Suppressor macrophage treated with lipopolysaccharide for 1 hour (primary cell): ENCODE results near the gene DIP2C.

Experiments
- DNase-seq, 3 donors: peaks; one replicate each; pipeline ENCODE4 v3.0.0-alpha.2; 2020 to 2022

Gene DIP2C

GRCh38 chr10:474406-474805, 215.1 kb downstream of the DIP2C start:
- DNase-seq, result no peak

GRCh38 chr10:472241-472910, 217.1 kb downstream of the DIP2C start:
- DNase-seq, result peak in 1 of 3 donors; percentile 13

- peak in 1 of 3 donors; percentile 15 for DNase-seq
Measured at GRCh38 chr10:470339-471003, 219.0 kb downstream of the DIP2C start.

- no peak for DNase-seq
Measured at GRCh38 chr10:469947-470338, 219.5 kb downstream of the DIP2C start.

GRCh38 chr10:459743-460142, 229.7 kb downstream of the DIP2C start:
- no peak for DNase-seq

GRCh38 chr10:458421-458851, 231.0 kb downstream of the DIP2C start:
- no peak for DNase-seq

- DNase-seq, result no peak
Measured at GRCh38 chr10:456486-456885, 233.0 kb downstream of the DIP2C start.

DNA sequence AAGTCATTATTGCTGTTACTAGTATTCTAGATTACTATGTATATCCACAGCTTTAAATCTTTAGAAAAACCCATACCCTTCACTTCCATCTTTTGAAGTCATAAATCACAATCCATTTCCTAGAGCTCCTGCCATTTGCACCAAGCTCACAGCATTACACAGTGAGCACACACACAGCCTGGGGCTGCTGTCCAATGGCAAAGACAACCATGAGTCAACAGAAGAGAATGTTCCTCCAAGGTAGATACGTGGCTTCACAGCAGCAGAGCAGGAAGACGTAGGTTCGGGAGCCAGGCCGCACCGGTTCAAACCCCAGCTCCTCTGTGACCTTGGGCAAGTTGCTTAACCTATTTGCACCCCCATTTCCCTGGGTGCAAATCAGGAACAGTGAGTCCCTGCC, 234.6 kb downstream of the DIP2C start:
- DNase-seq, result no peak

DNA sequence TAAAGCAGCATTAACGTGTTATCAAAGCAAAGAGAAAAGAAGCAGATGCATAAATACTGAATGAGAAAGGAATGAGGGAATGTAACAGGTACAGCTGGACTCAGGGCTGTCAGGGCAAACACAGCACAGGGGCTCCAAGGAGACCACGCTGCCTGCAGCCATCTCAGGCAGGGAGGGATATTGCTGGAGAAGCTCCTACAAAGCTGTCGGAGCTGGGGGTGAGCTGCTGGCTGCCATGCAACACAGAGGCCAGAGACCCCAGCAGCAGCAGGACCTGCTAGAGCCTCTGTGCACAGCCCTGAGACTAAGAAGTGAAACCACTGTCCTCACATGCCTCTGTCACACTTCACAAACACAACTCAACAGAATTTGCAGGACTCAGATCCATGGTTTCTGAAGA, 235.8 kb downstream of the DIP2C start:
- DNase-seq, result no peak

GRCh38 chr10:452512-453426, 236.7 kb downstream of the DIP2C start:
- peak in 1 of 3 donors; percentile 14 for DNase-seq

- DNase-seq, result no peak
Measured at GRCh38 chr10:451856-452255, 237.6 kb downstream of the DIP2C start.

DNA sequence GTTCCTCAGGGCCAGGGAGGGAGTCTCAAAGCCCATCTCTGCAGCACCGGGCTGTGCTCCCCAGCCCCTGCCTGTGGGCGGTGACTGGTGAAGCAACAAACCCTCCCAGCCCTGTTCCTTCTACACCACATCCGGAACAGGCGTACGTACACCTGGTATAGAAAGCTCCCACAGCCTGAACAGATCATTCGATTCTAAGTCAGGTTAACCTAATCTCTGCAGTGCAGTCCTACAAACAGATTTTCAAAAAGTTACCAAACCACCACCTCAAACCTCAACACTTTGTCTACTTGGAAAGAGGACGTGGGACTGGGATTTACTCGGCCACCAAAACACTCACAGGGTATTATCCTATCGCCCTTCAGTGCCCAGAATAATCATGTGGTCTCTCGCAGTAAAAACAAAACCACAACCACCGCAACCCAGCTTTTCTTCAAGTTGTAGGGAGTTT, 238.4 kb downstream of the DIP2C start:
- peak in 1 of 3 donors; percentile 5 for DNase-seq

DNA sequence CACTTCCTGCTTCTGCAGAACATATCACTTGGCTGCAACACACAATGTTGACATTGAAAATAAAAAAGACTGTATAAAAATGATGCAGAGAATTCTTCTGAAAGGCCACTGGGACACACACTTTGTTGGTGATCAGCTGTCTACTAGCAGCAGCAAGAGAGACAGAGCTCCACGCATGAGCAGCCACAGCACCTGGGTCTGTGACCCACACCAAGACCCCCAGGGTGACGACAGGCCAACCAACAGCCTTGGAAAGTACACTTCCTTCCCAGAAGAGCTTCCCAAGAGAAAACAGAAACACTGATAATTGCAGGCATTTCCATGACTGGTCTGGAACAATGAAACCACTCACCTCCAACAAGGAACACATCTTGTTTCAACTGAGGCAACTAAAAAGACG, 239.0 kb downstream of the DIP2C start:
- DNase-seq, result peak in 1 of 3 donors; percentile 2

GRCh38 chr10:449331-449730, 240.1 kb downstream of the DIP2C start:
- peak in 2 of 3 donors; percentile 3 to 18 for DNase-seq

DNA sequence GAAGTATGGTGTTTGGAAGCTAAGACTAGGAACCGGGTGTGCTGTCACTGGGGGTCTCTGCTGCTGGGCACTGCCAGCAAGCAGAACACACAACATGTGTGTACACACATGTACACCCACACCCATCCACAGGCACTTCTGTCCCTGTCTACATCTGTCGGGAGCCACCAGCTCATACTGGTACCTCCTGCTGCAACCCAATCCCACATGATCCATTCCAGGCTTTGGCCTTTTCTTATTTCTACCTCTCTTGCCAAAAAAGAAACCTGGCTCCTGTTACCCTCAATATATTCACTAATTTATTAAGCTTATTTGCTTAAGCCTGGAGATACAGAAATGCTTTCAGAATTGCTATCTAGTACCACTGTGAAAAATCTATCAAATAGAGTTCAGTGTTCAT, 246.0 kb downstream of the DIP2C start:
- no peak for DNase-seq

DNA sequence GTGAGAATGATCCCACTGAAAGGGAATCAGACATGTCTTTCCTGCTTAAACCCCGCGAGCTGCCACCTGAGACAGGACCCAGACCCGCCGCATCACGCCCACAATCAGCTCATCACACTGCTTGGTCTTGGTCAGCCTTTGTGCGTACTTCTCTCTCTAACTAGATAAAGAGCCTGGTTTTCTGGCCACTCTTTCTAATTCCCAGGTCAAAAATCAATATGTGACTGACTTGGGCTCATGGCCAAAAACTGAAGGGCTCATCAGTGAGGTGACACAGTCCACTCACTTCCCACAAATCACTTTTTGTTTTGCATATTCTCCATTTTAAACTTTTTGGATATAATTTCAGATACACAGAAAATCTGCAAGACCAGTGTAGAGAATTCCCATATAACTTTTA, 247.3 kb downstream of the DIP2C start:
- no peak for DNase-seq

GRCh38 chr10:441659-442058, 247.8 kb downstream of the DIP2C start:
- no peak for DNase-seq

- no peak for DNase-seq
Measured at GRCh38 chr10:440127-440526, 249.3 kb downstream of the DIP2C start.

GRCh38 chr10:437698-438490, 251.6 kb downstream of the DIP2C start:
- no peak for DNase-seq

DNA sequence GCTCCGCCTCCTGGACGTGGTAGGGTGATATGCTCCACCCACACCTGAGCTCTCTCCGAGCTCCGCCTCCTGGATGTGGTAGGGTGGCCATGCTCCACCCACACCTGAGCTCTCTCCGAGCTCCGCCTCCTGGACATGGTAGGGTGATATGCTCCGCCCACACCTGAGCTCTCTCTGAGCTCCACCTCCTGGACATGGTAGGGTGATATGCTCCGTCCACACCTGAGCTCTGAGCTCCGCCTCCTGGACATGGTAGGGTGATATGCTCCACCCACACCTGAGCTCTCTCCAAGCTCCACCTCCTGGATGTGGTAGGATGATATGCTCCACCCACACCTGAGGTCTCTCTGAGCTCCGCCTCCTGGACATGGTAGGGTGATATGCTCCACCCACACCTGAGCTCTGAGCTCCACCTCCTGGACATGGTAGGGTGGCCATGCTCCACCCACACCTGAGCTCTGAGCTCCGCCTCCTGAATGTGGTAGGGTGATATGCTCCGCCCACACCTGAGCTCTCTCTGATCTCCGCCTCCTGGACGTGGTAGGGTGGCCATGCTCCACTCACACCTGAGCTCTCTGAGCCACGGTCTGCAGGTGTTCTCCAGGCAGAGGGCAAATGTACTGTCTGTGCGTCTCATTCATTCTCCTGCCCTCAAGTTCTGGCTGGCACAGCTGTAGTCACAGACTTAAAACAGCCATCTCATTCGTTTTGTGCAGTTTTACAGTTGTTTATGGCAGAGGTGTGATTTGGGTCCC, 252.4 kb downstream of the DIP2C start:
- no peak for DNase-seq

GRCh38 chr10:436013-436697, 253.3 kb downstream of the DIP2C start:
- DNase-seq, result no peak
